ENCODE measurements around the gene C4BPB. TPM values are rescaled to one million over a fixed set of nuclear protein-coding genes. Genes with fewer than 3 reads are reported as not detected.

C4BPB gene
- total RNA-seq, 1 donor from 2014 or later, result not detected

GRCh38 chr1:207050480-207051190 is 38.0 kb upstream of the C4BPB start:
- peaks cover 7% of the 10 kb centered on the region for H3K4me1 Mint-ChIP-seq (ENCODE audit: low read depth, unreplicated experiment)
- peak; percentile 94 for DNase-seq
- peaks cover 6% of the 10 kb centered on the region for H3K27me3 Mint-ChIP-seq (ENCODE audit: unreplicated experiment)
- peaks cover 4% of the 10 kb centered on the region for H3K9me3 Mint-ChIP-seq (ENCODE audit: unreplicated experiment)
- TF ChIP-seq, protein P1, sequence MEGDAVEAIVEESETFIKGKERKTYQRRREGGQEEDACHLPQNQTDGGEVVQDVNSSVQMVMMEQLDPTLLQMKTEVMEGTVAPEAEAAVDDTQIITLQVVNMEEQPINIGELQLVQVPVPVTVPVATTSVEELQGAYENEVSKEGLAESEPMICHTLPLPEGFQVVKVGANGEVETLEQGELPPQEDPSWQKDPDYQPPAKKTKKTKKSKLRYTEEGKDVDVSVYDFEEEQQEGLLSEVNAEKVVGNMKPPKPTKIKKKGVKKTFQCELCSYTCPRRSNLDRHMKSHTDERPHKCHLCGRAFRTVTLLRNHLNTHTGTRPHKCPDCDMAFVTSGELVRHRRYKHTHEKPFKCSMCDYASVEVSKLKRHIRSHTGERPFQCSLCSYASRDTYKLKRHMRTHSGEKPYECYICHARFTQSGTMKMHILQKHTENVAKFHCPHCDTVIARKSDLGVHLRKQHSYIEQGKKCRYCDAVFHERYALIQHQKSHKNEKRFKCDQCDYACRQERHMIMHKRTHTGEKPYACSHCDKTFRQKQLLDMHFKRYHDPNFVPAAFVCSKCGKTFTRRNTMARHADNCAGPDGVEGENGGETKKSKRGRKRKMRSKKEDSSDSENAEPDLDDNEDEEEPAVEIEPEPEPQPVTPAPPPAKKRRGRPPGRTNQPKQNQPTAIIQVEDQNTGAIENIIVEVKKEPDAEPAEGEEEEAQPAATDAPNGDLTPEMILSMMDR (IDR thresholded peaks at IDR 0.05; ENCODE audit: partially characterized antibody, unreplicated experiment), result no peak
- H3K27ac Mint-ChIP-seq (ENCODE audit: unreplicated experiment), result peak overlapping the region; percentile 98
- H3K4me3 Mint-ChIP-seq (ENCODE audit: unreplicated experiment), result peak overlapping the region; percentile 100
- no peaks in the 10 kb centered on the region for H3K36me3 Mint-ChIP-seq (ENCODE audit: unreplicated experiment)

DNA sequence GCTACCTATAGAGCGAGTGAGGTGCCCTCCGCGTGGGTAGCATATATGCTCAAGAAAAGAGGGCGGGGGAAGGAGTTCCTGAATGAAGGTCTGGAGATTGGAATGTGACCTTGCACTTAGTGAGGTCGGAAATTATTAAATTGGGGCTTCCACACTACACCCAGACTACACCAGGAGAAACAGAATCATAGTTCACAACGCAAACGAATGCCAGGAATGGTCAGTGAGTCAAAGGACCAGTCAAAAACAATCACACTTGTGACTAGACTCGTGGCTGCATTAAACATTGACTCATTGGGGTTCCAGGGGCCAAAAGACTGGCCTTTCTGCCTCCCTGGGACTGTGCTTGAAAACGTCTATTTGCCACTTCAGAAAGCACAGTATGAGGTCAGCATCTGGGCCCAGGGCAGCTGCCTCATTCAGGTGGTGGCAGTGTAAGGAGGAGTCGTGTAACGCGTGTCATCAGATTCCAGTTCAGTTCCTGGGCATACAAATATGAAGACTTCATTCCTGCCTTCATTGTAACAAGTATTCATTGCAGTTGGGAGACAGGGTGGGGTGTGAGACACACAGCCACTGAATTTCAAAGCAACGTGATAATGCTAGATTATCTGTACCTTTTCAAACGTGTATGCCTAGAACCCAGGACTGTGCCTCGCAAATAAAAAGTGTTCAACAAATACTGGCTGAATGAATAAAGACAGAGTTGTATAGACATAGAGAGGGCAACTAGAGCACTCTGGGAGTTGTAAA is 37.3 kb upstream of the C4BPB start, which contains the start of gene YOD1:
YOD1 (minus strand) TSS at position 18 of the 753 bp plus-strand sequence. CDS start 178 bp downstream, outside the sequence.
- Mint-ChIP-seq H3K4me3 (ENCODE audit: unreplicated experiment) (peak within 1 kb of the TSS; percentile 100), H3K27ac (ENCODE audit: unreplicated experiment) (peak within 1 kb of the TSS; percentile 98), H3K27me3 (ENCODE audit: unreplicated experiment) (peaks cover 6% of the 10 kb centered on the region), H3K4me1 (ENCODE audit: low read depth, unreplicated experiment) (peaks cover 7% of the 10 kb centered on the region), H3K36me3 (ENCODE audit: unreplicated experiment) (no peaks in the 10 kb centered on the region), H3K9me3 (ENCODE audit: unreplicated experiment) (peaks cover 4% of the 10 kb centered on the region)
- TF ChIP-seq, protein P1 (IDR thresholded peaks at IDR 0.05; ENCODE audit: partially characterized antibody, unreplicated experiment), result no peak
- DNase-seq, result no peak

DNA sequence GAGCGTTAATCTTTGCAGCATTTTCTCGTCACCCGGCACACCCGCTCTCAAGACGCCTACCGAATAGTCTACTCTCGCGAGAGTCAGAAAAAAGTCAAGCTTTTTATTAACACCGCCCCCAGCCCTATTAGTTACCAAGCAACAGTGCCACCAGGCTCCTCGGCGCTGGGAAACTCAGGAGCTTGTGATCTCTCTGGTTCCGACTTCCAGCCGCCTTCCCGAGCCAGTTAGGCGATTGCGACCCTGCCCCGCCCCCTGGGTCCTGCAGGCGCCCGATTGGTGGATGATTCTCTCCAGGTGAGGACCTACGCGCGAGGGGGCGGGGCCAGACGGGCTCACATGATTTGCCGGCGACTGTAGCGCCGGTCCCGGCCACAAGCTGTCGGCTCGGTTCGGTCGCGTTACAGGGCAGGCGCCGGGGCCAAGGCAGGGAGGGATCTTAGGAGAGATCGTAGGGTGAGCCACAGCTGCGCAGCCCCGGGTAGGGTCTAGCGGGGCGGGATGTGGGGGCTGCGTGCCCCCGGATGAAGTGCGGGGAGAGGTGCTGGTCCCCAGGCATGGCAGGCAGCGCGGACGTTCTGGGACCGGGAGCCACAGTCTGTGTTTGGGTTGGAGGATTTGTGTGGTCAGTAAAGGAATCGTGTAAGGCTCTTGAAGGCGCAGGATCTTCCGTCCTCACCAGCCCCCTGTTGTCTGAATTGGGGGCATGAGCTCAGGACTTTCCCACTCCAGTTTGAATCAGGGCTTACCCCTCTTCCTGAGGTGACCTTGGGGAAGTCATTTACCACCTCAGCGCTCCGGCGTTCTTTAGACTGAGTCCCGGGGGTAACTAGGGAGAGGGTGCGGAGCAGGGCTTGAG is 35.5 kb upstream of the C4BPB start, which contains the start of gene PFKFB2:
PFKFB2 (plus strand) TSS at position 365 of the 859 bp plus-strand sequence. CDS start 1,443 bp downstream, outside the sequence.
- H3K36me3 Mint-ChIP-seq (ENCODE audit: unreplicated experiment), result no peaks in the 10 kb centered on the region

DNA sequence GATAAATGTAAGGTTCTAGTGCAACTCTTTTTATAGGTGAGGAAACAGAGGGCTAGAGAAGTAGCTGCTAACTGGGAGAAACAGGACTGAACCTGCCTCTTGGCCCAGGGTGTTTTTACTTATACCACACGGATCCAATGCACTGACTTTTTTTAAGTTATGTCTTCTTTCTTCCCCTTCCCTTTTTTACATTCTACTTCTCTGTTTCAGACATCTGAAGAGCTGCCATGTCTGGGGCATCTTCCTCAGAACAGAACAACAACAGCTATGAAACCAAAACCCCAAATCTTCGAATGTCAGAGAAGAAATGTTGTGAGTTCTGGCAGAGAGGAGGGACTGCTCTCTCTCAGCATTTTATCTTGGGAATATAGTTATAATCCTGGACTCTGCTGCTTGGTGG is 34.2 kb upstream of the C4BPB start:
- H3K9me3 Mint-ChIP-seq (ENCODE audit: unreplicated experiment), result peaks cover 4% of the 10 kb centered on the region
- peaks cover 13% of the 10 kb centered on the region for H3K4me1 Mint-ChIP-seq (ENCODE audit: low read depth, unreplicated experiment)
- TF ChIP-seq, protein P1 (IDR thresholded peaks at IDR 0.05; ENCODE audit: partially characterized antibody, unreplicated experiment), result no peak
- H3K27ac Mint-ChIP-seq (ENCODE audit: unreplicated experiment), result no peak overlapping the region
- H3K27me3 Mint-ChIP-seq (ENCODE audit: unreplicated experiment), result peaks cover 6% of the 10 kb centered on the region
- H3K36me3 Mint-ChIP-seq (ENCODE audit: unreplicated experiment), result no peaks in the 10 kb centered on the region
- DNase-seq, result no peak
- H3K4me3 Mint-ChIP-seq (ENCODE audit: unreplicated experiment), result peak overlapping the region; percentile 37

More for the DNA sequence above, 35.5 kb upstream of the C4BPB start, which contains the start of gene PFKFB2:
- peak; percentile 91 for DNase-seq
- Mint-ChIP-seq H3K9me3 (ENCODE audit: unreplicated experiment) (peaks cover 4% of the 10 kb centered on the region), H3K27me3 (ENCODE audit: unreplicated experiment) (peaks cover 6% of the 10 kb centered on the region), H3K4me3 (ENCODE audit: unreplicated experiment) (peak within 1 kb of the TSS; percentile 100), H3K4me1 (ENCODE audit: low read depth, unreplicated experiment) (peaks cover 7% of the 10 kb centered on the region), H3K27ac (ENCODE audit: unreplicated experiment) (peak within 1 kb of the TSS; percentile 66)
- TF ChIP-seq, protein P1 (IDR thresholded peaks at IDR 0.05; ENCODE audit: partially characterized antibody, unreplicated experiment), result no peak

Measured in glutamatergic neuron (in vitro differentiated cells).